ENCODE data around the gene VAMP2.

- no peak for TF ChIP-seq CTCF (conservative IDR thresholded peaks at IDR 0.05)
- TF ChIP-seq EZH2 (IDR thresholded peaks at IDR 0.05; ENCODE audit: low read depth) = no peak
Observed at GRCh38 chr17:8141741-8142140, 21.0 kb downstream of the VAMP2 start.

Data from PC-9 (cell line).